ENCODE data around the gene ADK. TPM values are rescaled to one million over a fixed set of nuclear protein-coding genes. Genes with fewer than 3 reads are reported as not detected.

ADK gene
- total and polyA plus RNA-seq, 10 donors, result 11.1 to 40.5 (median 32.1) TPM

DNA sequence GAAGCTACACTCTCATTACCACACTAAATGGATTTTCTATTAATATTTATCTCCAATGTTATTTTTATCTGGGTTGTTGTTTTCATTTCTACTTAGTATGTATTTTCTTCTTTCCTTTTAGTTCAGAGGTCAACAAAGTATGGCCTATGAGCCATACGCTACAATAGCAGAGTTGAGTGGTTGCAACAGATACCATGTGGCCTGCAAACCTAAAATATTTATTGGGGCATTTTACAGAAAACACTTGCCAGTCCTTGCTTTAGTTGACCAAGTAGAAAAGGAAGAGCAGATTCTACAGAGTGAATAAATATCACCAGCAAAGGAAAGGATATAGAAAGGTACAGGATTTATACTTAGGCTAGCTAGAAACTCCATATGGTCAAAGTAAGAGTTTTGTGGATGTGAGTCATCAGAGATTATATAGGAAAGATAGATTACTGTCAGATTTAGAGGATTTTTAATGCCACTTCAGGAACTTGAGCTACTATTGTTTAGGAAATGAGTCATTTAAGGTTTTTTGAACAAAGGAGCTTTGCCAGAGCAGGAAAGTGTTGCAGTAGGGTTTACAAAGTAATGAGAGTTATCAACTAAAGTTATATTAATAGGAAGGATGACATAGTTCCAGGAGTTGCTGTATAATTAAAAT, 352.1 kb downstream of the ADK start:
- no peak for TF ChIP-seq POLR2A (IDR thresholded peaks at IDR 0.05)
- TF ChIP-seq, protein P1, sequence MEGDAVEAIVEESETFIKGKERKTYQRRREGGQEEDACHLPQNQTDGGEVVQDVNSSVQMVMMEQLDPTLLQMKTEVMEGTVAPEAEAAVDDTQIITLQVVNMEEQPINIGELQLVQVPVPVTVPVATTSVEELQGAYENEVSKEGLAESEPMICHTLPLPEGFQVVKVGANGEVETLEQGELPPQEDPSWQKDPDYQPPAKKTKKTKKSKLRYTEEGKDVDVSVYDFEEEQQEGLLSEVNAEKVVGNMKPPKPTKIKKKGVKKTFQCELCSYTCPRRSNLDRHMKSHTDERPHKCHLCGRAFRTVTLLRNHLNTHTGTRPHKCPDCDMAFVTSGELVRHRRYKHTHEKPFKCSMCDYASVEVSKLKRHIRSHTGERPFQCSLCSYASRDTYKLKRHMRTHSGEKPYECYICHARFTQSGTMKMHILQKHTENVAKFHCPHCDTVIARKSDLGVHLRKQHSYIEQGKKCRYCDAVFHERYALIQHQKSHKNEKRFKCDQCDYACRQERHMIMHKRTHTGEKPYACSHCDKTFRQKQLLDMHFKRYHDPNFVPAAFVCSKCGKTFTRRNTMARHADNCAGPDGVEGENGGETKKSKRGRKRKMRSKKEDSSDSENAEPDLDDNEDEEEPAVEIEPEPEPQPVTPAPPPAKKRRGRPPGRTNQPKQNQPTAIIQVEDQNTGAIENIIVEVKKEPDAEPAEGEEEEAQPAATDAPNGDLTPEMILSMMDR (IDR thresholded peaks at IDR 0.05 in 8 of 11, conservative IDR thresholded peaks at IDR 0.05 in 3 of 11), result no peak
- TF ChIP-seq POLR2AphosphoS5 (IDR thresholded peaks at IDR 0.05), result no peak
- Histone ChIP-seq H3K27me3 (replicated peaks in 1 of 7) (no peaks in the 10 kb centered on the region), H3K4me1 (peaks cover 0 to 26% (median 2%) of the 10 kb centered on the region in 6 donors), H3K4me3 (no peak overlapping the region), H3K36me3 (peaks cover 0 to 36% (median 2%) of the 10 kb centered on the region in 6 donors), H3K9me3 (peaks cover 0 to 16% (median 3%) of the 10 kb centered on the region in 8 donors), H3K27ac (no peak overlapping the region)
- no peak for DNase-seq
- intact Hi-C loops (cut with DNase I; ENCODE audit: low total_unique reads), result no loop called here
- 85 to 93% (median 89%) methylated on average over 1 of the region's 1 CpG for WGBS, 5 donors

DNA sequence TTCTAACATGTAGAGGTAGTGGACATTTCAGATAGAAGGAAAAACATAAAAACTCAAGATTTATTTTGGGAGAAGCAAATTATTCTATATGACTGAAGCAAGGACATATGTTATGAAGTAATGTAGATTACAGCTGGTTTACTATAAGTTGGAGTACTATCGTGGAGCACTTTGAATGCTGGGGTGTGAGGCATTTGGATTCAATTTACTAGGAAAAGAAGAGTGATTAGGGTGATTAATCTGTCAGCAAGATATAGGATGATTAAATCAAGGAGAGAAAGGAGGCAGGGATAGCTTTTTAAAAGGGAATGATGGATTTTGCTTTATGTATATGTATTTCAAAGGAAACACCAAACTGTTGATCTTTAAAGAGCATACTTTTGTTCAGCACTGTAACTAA, 356.9 kb downstream of the ADK start:
- Histone ChIP-seq H3K36me3 (peaks cover 0 to 46% (median 2%) of the 10 kb centered on the region in 6 donors), H3K9me3 (peaks cover 3 to 35% (median 29%) of the 10 kb centered on the region in 8 donors), H3K4me1 (peaks cover 0 to 6% (median 0%) of the 10 kb centered on the region in 6 donors), H3K27ac (no peak overlapping the region), H3K4me3 (no peak overlapping the region), H3K27me3 (replicated peaks in 1 of 7) (no peaks in the 10 kb centered on the region)
- 93 to 98% (median 98%) methylated on average over 1 of the region's 1 CpG for WGBS, 5 donors
- intact Hi-C loops (cut with DNase I; ENCODE audit: low total_unique reads), result no loop called here
- no peak for DNase-seq
- TF ChIP-seq, protein P1 (IDR thresholded peaks at IDR 0.05 in 8 of 11, conservative IDR thresholded peaks at IDR 0.05 in 3 of 11), result no peak
- TF ChIP-seq POLR2AphosphoS5 (IDR thresholded peaks at IDR 0.05), result no peak
- no peak for TF ChIP-seq POLR2A (IDR thresholded peaks at IDR 0.05)

DNA sequence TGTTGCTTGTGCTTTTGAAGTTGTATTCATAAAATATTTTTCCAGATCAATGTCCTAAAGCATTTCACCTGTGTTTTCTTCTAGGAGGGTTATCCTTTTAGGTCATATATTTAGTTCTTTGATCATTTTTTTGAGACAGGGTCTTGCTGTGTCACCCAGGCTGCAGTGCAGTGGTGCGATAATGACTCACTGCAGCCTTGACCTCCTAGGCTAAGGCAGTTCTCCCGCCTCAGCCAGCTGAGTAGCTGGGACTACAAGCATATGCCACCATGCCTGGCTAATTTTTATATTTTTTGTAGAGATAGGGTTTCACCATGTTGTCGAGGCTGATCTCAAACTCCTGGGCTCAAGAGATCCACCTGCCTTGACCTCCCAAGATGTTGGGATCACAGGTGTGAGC, 359.6 kb downstream of the ADK start:
- H3K27ac ChIP-seq, result no peak overlapping the region
- 97 to 100% (median 100%) methylated on average over 3 of the region's 3 CpGs for WGBS, 5 donors
- intact Hi-C loops (cut with DNase I; ENCODE audit: low total_unique reads), result no loop called here
- no peak for DNase-seq
- no peak overlapping the region for H3K4me3 ChIP-seq
- no peaks in the 10 kb centered on the region for H3K4me1 ChIP-seq
- peaks cover 0 to 55% (median 2%) of the 10 kb centered on the region in 6 donors for H3K36me3 ChIP-seq
- H3K27me3 ChIP-seq (replicated peaks in 1 of 7), result no peaks in the 10 kb centered on the region
- H3K9me3 ChIP-seq, result peaks cover 3 to 57% (median 53%) of the 10 kb centered on the region in 8 donors
- TF ChIP-seq POLR2A (IDR thresholded peaks at IDR 0.05), result no peak
- no peak for TF ChIP-seq POLR2AphosphoS5 (IDR thresholded peaks at IDR 0.05)
- TF ChIP-seq, protein P1 (IDR thresholded peaks at IDR 0.05 in 8 of 11, conservative IDR thresholded peaks at IDR 0.05 in 3 of 11), result no peak

DNA sequence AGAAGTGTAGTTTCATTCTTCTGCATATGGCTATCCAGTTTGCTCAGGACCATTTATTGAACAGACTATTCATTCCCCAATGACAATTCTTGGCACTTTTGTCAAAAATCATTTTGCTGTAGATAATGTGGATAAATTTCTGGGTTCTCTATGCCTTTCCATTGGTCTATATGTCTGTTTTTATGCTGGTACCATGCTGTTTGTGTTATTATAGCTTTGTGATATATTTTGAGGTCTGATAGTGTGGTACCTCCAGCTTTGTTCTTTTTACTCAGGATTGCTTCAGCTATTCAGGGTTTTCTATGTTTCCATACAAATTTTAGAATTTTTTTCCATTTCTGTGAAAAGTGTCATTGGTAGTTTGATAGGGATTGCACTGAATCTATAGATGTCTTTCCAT, 360.0 kb downstream of the ADK start:
- Histone ChIP-seq H3K36me3 (peaks cover 0 to 52% (median 2%) of the 10 kb centered on the region in 6 donors), H3K9me3 (peaks cover 3 to 60% (median 53%) of the 10 kb centered on the region in 8 donors), H3K4me1 (no peaks in the 10 kb centered on the region), H3K27ac (no peak overlapping the region), H3K27me3 (replicated peaks in 1 of 7) (no peaks in the 10 kb centered on the region), H3K4me3 (no peak overlapping the region)
- intact Hi-C loops (cut with DNase I; ENCODE audit: low total_unique reads), result no loop called here
- TF ChIP-seq, protein P1 (IDR thresholded peaks at IDR 0.05 in 8 of 11, conservative IDR thresholded peaks at IDR 0.05 in 3 of 11), result no peak
- TF ChIP-seq POLR2A (IDR thresholded peaks at IDR 0.05), result no peak
- no peak for TF ChIP-seq POLR2AphosphoS5 (IDR thresholded peaks at IDR 0.05)
- DNase-seq, result no peak
